KMS-11 (cell line): ENCODE data around the gene FHIP1B.

Experiments used
- H2AFZ ChIP-seq: fragments of 200-600 bp; sonication (generic); 2 replicates; pipeline ENCODE4 v1.6.1; 2016; ENCODE audit warnings: antibody characterized with exemption, mixed run types, low read depth
- H3K27ac ChIP-seq: fragments of 200-600 bp; sonication (generic); 2 replicates; pipeline ENCODE4 v1.6.1; 2016; ENCODE audit warnings: mild to moderate bottlenecking, mixed run types
- H3K27me3 ChIP-seq: fragments of 200-600 bp; sonication (generic); 2 replicates; pipeline ENCODE4 v1.6.1; 2017; ENCODE audit warnings: mild to moderate bottlenecking, low read depth, mixed run types, moderate library complexity; ENCODE audit not compliant: insufficient read depth
- H3K36me3 ChIP-seq: fragments of 200-600 bp; sonication (generic); 2 replicates; pipeline ENCODE4 v1.6.1; 2017; ENCODE audit warnings: mild to moderate bottlenecking, mixed run types; ENCODE audit not compliant: insufficient read depth
- H3K4me1 ChIP-seq: fragments of 200-600 bp; sonication (generic); 2 replicates; pipeline ENCODE4 v1.6.1; 2016; ENCODE audit warnings: mild to moderate bottlenecking, low read depth, mixed run types; ENCODE audit not compliant: poor library complexity, severe bottlenecking
- H3K4me2 ChIP-seq: fragments of 200-600 bp; sonication (generic); 2 replicates; pipeline ENCODE4 v1.7.0; 2016; ENCODE audit warnings: mild to moderate bottlenecking, mixed run types
- H3K4me3 ChIP-seq: fragments of 200-600 bp; sonication (generic); IDR thresholded peaks from 2 replicates; pipeline ENCODE4 v1.6.1; 2017; ENCODE audit warnings: low read depth, low read length, mixed read lengths; ENCODE audit not compliant: insufficient read depth
- H3K79me2 ChIP-seq: fragments of 200-600 bp; sonication (generic); 2 replicates; pipeline ENCODE4 v1.6.1; 2016; ENCODE audit warnings: low read depth, mixed run types; ENCODE audit not compliant: insufficient read depth
- H3K9ac ChIP-seq: fragments of 200-600 bp; sonication (generic); 2 replicates; pipeline ENCODE4 v1.6.1; 2016; ENCODE audit warnings: mild to moderate bottlenecking, mixed run types
- H4K20me1 ChIP-seq: fragments of 200-600 bp; sonication (generic); 2 replicates; pipeline ENCODE4 v1.6.1; 2016; ENCODE audit warnings: mild to moderate bottlenecking, mixed run types; ENCODE audit not compliant: insufficient read depth
- CTCF ChIP-seq: fragments of 200-600 bp; sonication (generic); conservative IDR thresholded peaks from 2 replicates; pipeline ENCODE4 v1.6.1; 2017; ENCODE audit warnings: low read depth, mild to moderate bottlenecking, antibody characterized with exemption, low read length, moderate library complexity, mixed read lengths

FHIP1B gene

DNA sequence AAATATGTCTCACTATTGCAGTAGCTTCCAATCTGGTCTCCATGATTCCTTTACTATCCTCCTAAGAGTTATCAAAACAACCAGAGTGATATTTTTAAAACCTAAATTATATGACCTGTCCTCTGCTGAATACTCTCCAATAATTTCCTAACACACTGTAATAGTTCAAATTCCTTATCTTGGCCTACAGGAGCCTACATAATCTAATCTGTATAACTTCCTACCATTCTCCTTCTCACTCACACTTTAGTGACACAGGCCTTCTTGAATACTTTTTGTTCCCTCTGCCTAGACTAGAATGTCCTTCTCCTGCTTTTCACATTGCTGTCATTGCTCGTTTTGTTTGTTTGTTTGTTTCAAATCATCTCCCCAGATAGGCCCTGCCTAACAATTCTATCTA, 9.4 kb downstream of the FHIP1B start:
- Histone ChIP-seq H3K36me3 (no peaks in the 10 kb centered on the region), H3K79me2 (no peaks in the 10 kb centered on the region), H3K27me3 (no peaks in the 10 kb centered on the region), H3K9ac (no peak overlapping the region), H3K4me1 (no peaks in the 10 kb centered on the region), H4K20me1 (no peaks in the 10 kb centered on the region), H3K4me2 (no peak overlapping the region), H3K4me3 (no peak overlapping the region), H2AFZ (no peak overlapping the region), H3K27ac (no peak overlapping the region)
- TF ChIP-seq CTCF: no peak

DNA sequence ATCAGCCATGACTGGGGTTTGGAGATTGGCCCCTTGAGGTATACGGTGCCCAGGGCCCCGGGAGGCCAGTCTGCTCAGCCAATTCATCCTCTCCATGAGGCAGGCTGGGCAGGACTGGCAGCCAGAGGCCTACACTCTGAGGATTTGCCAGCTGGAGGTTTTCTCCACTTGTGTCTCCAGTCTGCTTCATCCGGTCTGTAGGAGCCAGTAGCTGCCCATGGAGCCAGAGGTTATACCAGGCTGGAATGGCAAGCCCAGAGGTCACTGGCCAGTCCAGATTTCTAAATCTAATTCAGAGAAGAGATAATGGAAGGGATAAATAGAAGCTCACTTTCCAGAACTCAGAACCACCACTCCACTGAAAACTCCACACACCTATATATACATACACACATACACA, 10.0 kb downstream of the FHIP1B start:
- Histone ChIP-seq H2AFZ (no peak overlapping the region), H3K27me3 (no peaks in the 10 kb centered on the region), H3K4me3 (no peak overlapping the region), H3K9ac (no peak overlapping the region), H3K4me2 (no peak overlapping the region), H3K4me1 (no peaks in the 10 kb centered on the region), H3K27ac (no peak overlapping the region), H3K36me3 (no peaks in the 10 kb centered on the region), H4K20me1 (no peaks in the 10 kb centered on the region), H3K79me2 (no peaks in the 10 kb centered on the region)
- TF ChIP-seq CTCF: no peak

DNA sequence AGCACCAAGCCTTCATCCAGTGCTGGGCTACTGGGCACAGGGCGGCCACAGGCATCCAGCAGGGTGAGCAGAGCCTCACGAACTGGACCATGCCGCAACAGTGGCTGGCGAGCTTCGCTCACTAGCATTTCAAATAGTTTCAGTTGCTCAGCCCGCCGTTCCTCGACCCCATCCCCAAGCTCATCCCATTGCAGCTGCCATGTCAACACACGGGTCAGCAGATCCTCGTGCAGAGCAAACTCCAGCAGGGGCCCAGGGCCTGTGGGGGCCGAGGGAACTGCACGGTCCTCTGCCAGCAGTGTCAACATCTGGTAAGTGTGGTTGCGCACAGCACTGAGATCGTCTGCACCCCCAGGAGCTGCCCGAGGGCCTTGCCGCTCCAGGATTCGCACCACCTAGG, 10.6 kb downstream of the FHIP1B start:
- Histone ChIP-seq H3K9ac (no peak overlapping the region), H3K27me3 (no peaks in the 10 kb centered on the region), H2AFZ (no peak overlapping the region), H3K4me1 (no peaks in the 10 kb centered on the region), H4K20me1 (no peaks in the 10 kb centered on the region), H3K79me2 (no peaks in the 10 kb centered on the region), H3K4me2 (no peak overlapping the region), H3K4me3 (no peak overlapping the region), H3K36me3 (no peaks in the 10 kb centered on the region), H3K27ac (no peak overlapping the region)
- TF ChIP-seq CTCF: no peak

- Histone ChIP-seq H3K79me2 (no peaks in the 10 kb centered on the region), H3K4me1 (no peaks in the 10 kb centered on the region), H2AFZ (no peak overlapping the region), H3K4me3 (no peak overlapping the region), H3K9ac (no peak overlapping the region), H4K20me1 (no peaks in the 10 kb centered on the region), H3K27ac (no peak overlapping the region), H3K4me2 (no peak overlapping the region), H3K36me3 (no peaks in the 10 kb centered on the region), H3K27me3 (no peaks in the 10 kb centered on the region)
- TF ChIP-seq CTCF: no peak
Measured at GRCh38 chr11:6219359-6219758, 15.1 kb downstream of the FHIP1B start.

DNA sequence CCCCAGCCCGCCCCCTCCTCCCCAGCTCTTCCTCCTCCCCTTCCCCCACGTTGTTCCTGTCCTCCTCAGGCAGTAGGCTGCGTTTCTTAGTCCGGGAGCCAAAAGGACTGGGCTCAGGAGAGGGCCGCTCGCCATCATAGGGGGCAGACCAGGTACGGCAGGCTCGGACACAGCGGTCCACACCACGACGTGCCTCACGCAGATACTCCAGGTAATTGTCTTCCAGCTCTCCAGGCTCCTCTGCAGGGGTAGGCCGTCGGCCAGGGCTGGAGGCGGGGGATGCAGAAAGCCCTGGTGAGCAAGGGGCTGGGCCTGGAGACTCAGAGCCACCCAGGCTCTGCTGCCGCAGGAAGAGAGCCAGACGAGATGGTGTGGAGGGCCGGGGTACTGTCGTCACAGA, 16.7 kb downstream of the FHIP1B start:
- no peaks in the 10 kb centered on the region for H3K27me3 ChIP-seq
- no peak overlapping the region for H3K4me2 ChIP-seq
- H3K9ac ChIP-seq: no peak overlapping the region
- no peaks in the 10 kb centered on the region for H3K4me1 ChIP-seq
- H3K79me2 ChIP-seq: no peaks in the 10 kb centered on the region
- TF ChIP-seq CTCF: no peak
- H2AFZ ChIP-seq: no peak overlapping the region
- no peaks in the 10 kb centered on the region for H3K36me3 ChIP-seq
- no peaks in the 10 kb centered on the region for H4K20me1 ChIP-seq
- no peak overlapping the region for H3K27ac ChIP-seq
- H3K4me3 ChIP-seq: no peak overlapping the region
